Activated CD8-positive, alpha-beta T cell treated with anti-CD3 and anti-CD28 coated beads for 36 hours (primary cell): ENCODE data around the gene ATG4D. TPM values are rescaled to one million over a fixed set of nuclear protein-coding genes. Genes with fewer than 3 reads are reported as not detected.

Experiments used
- ATAC-seq: fragments of 200-7000 bp; cut with Tn5 transposase; one replicate; pipeline ENCODE4 v1.10.0; 2021; ENCODE audit warnings: mild to moderate bottlenecking, moderate library complexity
- CTCF ChIA-PET: fragments of 350-600 bp; sonication (Branson Sonifier 250); formaldehyde crosslinking; loops from one replicate; lab custom pipeline; 2021; ENCODE audit warnings: antibody characterized with exemption; lab: Charles Lee
- POLR2A ChIA-PET: fragments of 350-600 bp; sonication (Branson Sonifier 250); formaldehyde crosslinking; loops from one replicate; lab custom pipeline; 2021; ENCODE audit warnings: antibody characterized with exemption; lab: Charles Lee
- DNase-seq: peaks from one replicate; pipeline ENCODE4 v3.0.0-alpha.2; 2020
- H3K27ac Mint-ChIP-seq: one replicate; pipeline ENCODE4 v1.8.0; 2021; ENCODE audit warnings: mild to moderate bottlenecking, mixed read lengths
- H3K27me3 Mint-ChIP-seq: one replicate; pipeline ENCODE4 v1.8.0; 2021; ENCODE audit warnings: mixed read lengths
- H3K36me3 Mint-ChIP-seq: one replicate; pipeline ENCODE4 v1.8.0; 2021; ENCODE audit warnings: low read depth, mixed read lengths
- H3K4me1 Mint-ChIP-seq: one replicate; pipeline ENCODE4 v1.8.0; 2021; ENCODE audit warnings: low read depth, mixed read lengths
- H3K4me3 Mint-ChIP-seq: one replicate; pipeline ENCODE4 v1.8.0; 2021; ENCODE audit warnings: mild to moderate bottlenecking, moderate library complexity, mixed read lengths
- H3K9me3 Mint-ChIP-seq: one replicate; pipeline ENCODE4 v1.8.0; 2021; ENCODE audit warnings: mixed read lengths
- intact Hi-C: fragments of 100-400 bp; cut with micrococcal nuclease; formaldehyde crosslinking; loops from one replicate; pipeline ENCODE4 v1.10.0; 2022
- total RNA-seq, 2 experiments: library from RNA; stranded (reverse); gene quantifications; one replicate each; pipeline ENCODE4 v1.2.3, GENCODE V29; 2021
- TF ChIP-seq, protein P1 (sequence below): fragments of 200-600 bp; IDR thresholded peaks from one replicate; pipeline ENCODE4 v1.8.0; 2022; ENCODE audit warnings: antibody characterized with exemption, mild to moderate bottlenecking

ATG4D gene
- total RNA-seq, 2 experiments from 2014 or later = 21.7 to 22.5 TPM

GRCh38 chr19:10517760-10518443 lies 25.8 kb upstream of the ATG4D start:
- peaks cover 53% of the 10 kb centered on the region for H3K27me3 Mint-ChIP-seq
- ATAC-seq = peak; percentile 17
- no peaks in the 10 kb centered on the region for H3K36me3 Mint-ChIP-seq
- H3K27ac Mint-ChIP-seq = peak overlapping the region; percentile 10
- intact Hi-C loops = no loop called here
- ChIA-PET POLR2A (interaction anchor here (0.9 to 1.4 kb wide), 3 partner anchors 29 to 52 kb away, joined by 3 to 4 read pairs (median 4); no protein-coding TSS in a partner anchor), CTCF (interaction anchor here (1.1 kb wide), 1 partner anchor 182 kb away, joined by 3 read pairs; no protein-coding TSS in a partner anchor)
- peak overlapping the region; percentile 48 for H3K4me3 Mint-ChIP-seq
- H3K4me1 Mint-ChIP-seq = peaks cover 24% of the 10 kb centered on the region
- TF ChIP-seq, protein P1, sequence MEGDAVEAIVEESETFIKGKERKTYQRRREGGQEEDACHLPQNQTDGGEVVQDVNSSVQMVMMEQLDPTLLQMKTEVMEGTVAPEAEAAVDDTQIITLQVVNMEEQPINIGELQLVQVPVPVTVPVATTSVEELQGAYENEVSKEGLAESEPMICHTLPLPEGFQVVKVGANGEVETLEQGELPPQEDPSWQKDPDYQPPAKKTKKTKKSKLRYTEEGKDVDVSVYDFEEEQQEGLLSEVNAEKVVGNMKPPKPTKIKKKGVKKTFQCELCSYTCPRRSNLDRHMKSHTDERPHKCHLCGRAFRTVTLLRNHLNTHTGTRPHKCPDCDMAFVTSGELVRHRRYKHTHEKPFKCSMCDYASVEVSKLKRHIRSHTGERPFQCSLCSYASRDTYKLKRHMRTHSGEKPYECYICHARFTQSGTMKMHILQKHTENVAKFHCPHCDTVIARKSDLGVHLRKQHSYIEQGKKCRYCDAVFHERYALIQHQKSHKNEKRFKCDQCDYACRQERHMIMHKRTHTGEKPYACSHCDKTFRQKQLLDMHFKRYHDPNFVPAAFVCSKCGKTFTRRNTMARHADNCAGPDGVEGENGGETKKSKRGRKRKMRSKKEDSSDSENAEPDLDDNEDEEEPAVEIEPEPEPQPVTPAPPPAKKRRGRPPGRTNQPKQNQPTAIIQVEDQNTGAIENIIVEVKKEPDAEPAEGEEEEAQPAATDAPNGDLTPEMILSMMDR = no peak
- H3K9me3 Mint-ChIP-seq = no peaks in the 10 kb centered on the region
- no peak for DNase-seq

DNA sequence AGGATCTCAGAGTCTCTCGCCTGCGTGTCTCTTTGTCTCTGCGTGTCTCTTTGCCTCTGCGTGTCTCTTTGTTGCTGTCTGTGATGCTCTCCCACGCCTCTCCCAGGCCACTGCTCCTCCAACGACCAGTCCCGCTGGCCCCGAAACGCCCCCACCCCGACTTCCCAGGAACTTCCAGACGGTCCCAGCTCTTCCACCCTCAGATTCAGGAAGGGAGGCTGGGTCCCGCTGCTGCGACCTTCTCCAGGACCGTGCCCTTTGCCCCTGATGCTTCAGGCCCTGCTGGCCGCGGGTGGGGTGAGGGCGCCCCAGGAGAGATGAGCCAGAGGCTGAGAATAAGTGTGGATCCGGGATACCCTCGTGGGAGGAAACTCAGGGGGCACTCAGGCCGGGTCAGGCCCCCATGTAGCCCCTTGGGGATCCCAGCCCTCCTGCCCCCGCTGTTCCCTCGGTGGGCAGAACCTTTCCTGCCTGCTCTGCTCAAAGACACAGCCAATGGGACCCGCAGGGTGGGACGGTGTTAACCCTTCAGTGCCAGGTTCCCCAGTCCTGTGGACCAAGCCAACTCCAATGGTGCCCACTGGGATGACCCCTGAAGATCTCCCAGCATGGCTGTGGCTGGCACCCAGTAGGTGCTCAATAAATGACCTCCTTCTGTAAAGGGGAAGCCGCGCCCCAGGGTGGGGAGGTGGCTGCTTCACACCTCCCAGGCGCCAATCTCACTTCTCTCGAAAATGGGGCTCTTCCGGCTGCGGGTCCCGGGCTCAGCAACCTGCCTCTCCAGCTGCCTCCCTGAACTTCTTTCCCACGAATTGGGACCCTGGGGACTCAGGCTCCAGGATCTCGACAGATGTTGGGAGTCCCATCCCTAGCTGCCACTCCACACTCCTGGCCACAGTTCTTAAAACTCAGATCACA lies 25.0 kb upstream of the ATG4D start:
- CTCF ChIA-PET = interaction anchor here (0.9 to 1.1 kb wide), 3 partner anchors 35 to 340 kb away, joined by 3 read pairs; no protein-coding TSS in a partner anchor
- POLR2A ChIA-PET = interaction anchor here (1.8 kb wide), 1 partner anchor 34 kb away, joined by 6 read pairs; no protein-coding TSS in a partner anchor
- ATAC-seq = peak; percentile 22
- Mint-ChIP-seq H3K27ac (peak overlapping the region; percentile 29), H3K9me3 (no peaks in the 10 kb centered on the region), H3K4me3 (peak overlapping the region; percentile 48), H3K4me1 (peaks cover 21% of the 10 kb centered on the region), H3K27me3 (peaks cover 46% of the 10 kb centered on the region), H3K36me3 (no peaks in the 10 kb centered on the region)
- DNase-seq = peak; percentile 37
- intact Hi-C loops = no loop called here
- TF ChIP-seq, protein P1 = no peak

DNA sequence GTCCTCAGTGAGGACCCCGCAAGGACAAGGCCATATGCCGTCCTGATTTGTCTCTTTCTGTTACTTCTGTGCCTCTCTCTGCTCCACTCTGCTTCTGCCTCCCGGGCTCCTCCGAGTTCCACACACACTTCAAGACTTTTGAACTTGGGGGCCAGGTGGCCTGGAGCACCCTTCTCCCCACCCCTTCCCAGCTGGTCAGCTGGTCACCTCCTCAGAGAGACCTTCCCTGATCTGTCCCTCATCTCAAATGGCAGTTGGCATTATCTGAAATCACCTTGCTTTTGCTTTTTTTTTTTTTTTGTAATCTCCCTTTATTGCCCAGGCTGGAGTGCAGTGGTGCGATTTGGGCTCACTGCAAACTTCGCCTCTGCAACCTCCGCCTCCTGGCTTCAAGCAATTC lies 24.3 kb upstream of the ATG4D start:
- CTCF ChIA-PET = interaction anchor here (0.9 to 1.2 kb wide), 3 partner anchors 36 to 339 kb away, joined by 3 read pairs; no protein-coding TSS in a partner anchor
- ATAC-seq = no peak
- Mint-ChIP-seq H3K36me3 (no peaks in the 10 kb centered on the region), H3K27me3 (peaks cover 43% of the 10 kb centered on the region), H3K4me1 (peaks cover 19% of the 10 kb centered on the region), H3K9me3 (no peaks in the 10 kb centered on the region), H3K4me3 (no peak overlapping the region), H3K27ac (no peak overlapping the region)
- TF ChIP-seq, protein P1 = no peak
- POLR2A ChIA-PET = interaction anchor here (1.8 kb wide), 1 partner anchor 34 kb away, joined by 6 read pairs; no protein-coding TSS in a partner anchor
- intact Hi-C loops = no loop called here
- no peak for DNase-seq

DNA sequence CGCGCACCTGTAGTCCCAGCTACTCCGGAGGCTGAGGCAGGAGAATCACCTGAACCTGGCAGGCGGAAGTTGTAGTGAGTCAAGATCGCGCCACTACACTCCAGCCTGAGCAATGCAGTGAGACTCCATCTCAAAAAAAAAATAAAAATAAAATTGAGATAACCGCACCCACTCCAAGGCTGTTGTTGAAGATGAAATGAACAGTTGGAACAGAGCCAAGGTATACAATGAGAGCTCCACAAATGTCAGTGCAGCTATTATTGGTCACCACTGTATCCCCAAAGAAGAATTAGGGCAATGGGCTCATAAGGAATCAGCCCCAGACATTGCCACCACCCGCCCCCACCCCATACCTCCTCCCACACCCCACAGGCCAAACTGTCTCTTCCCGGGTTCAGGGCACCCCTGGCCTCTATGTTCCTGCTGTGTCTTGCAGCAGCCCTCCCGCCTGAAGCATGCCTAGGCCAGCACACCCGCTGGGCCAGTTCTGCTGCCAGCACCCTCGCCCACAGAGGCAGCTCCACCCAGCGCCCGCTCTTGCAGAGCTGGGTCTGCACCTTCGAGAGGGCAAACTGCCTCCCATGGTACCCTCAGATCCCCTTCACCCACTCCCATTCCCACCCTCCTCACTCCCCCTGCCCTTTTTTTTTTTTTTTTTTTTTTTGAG lies 22.9 kb upstream of the ATG4D start:
- ATAC-seq (no peak), DNase-seq (no peak)
- peaks cover 19% of the 10 kb centered on the region for H3K4me1 Mint-ChIP-seq
- H3K9me3 Mint-ChIP-seq = no peaks in the 10 kb centered on the region
- H3K36me3 Mint-ChIP-seq = no peaks in the 10 kb centered on the region
- intact Hi-C loops = no loop called here
- CTCF ChIA-PET = interaction anchor here (1.0 to 1.2 kb wide), 2 partner anchors 10 to 81 kb away, joined by 3 to 4 read pairs; no protein-coding TSS in a partner anchor
- no peak overlapping the region for H3K27ac Mint-ChIP-seq
- H3K27me3 Mint-ChIP-seq = peaks cover 29% of the 10 kb centered on the region
- TF ChIP-seq, protein P1 = no peak
- POLR2A ChIA-PET = interaction anchor here (1.5 kb wide), 1 partner anchor 46 kb away, joined by 4 read pairs; no protein-coding TSS in a partner anchor
- H3K4me3 Mint-ChIP-seq = no peak overlapping the region
